AG04450 (cell line): ENCODE data around the gene OR4K1. TPM values are rescaled to one million over a fixed set of nuclear protein-coding genes. Genes with fewer than 3 reads are reported as not detected.
"Not testable (repeated sequence)": the region's sequence is repeated elsewhere in the genome, so short reads cannot be mapped to it uniquely, and the experiment has no call there.

ENCODE experiments used
- CTCF ChIA-PET: fragments of 300-600, 350-600 bp; formaldehyde crosslinking; extraction: SDS; loops from one replicate; lab custom pipeline; 2022; ENCODE audit warnings: antibody characterized with exemption, inconsistent platforms; lab: Charles Lee
- POLR2A ChIA-PET: fragments of 350-600 bp; formaldehyde crosslinking; extraction: SDS; loops from one replicate; lab custom pipeline; 2021; ENCODE audit warnings: antibody characterized with exemption, inconsistent platforms; lab: Yijun Ruan, JAX
- DNase-seq: peaks from one replicate; pipeline ENCODE4 v3.0.0-alpha.2; 2011; ENCODE audit warnings: low read depth, low spot score
- H3K27ac ChIP-seq: one replicate; pipeline ENCODE4 v1.5.1; 2012; ENCODE audit warnings: low read depth, low read length, control low read depth
- H3K27me3 ChIP-seq: one replicate; pipeline ENCODE4 v1.6.0; 2012; ENCODE audit warnings: low read length; ENCODE audit not compliant: control insufficient read depth, insufficient read depth
- H3K4me3 ChIP-seq: 2 replicates; pipeline ENCODE4 v1.5.1; 2011; ENCODE audit warnings: mild to moderate bottlenecking, low read depth, low read length, control low read depth
- H3K9me3 ChIP-seq: 2 replicates; pipeline ENCODE4 v1.5.1; 2012; ENCODE audit warnings: low read length; ENCODE audit not compliant: control insufficient read depth, insufficient read depth
- polyA plus RNA-seq: library from polyadenylated mRNA; depleted of rRNA; stranded (reverse); fragments of >200 nt; gene quantifications from 2 replicates; pipeline ENCODE4 v1.2.3, GENCODE V29; 2011
- TF ChIP-seq, protein P1 (sequence below): IDR thresholded peaks from 2 replicates; pipeline ENCODE4 v1.5.1; 2011; ENCODE audit warnings: low read depth, low read length, control low read depth, inconsistent platforms

Gene OR4K1
- polyA plus RNA-seq, 1 experiment, result not detected

DNA sequence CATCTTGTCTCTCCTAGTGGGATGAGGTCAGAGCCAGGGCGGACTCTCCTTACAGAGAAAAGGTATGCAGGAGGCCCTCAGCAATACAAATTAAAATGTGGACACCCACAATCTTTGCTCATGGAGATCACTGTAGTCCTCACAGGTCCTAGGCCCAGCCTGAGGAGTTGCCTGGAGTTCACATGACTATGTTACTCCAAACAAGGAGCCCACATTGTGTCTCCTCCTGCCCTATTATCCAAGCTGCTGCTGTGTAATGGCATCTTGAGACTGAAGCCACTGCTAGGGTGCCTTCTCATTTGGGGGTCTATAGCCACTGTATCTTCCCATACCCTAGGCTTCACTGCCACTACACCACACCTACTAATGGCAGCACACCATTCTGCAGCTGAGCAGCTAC lies 11.0 kb downstream of the OR4K1 start:
- TF ChIP-seq, protein P1, sequence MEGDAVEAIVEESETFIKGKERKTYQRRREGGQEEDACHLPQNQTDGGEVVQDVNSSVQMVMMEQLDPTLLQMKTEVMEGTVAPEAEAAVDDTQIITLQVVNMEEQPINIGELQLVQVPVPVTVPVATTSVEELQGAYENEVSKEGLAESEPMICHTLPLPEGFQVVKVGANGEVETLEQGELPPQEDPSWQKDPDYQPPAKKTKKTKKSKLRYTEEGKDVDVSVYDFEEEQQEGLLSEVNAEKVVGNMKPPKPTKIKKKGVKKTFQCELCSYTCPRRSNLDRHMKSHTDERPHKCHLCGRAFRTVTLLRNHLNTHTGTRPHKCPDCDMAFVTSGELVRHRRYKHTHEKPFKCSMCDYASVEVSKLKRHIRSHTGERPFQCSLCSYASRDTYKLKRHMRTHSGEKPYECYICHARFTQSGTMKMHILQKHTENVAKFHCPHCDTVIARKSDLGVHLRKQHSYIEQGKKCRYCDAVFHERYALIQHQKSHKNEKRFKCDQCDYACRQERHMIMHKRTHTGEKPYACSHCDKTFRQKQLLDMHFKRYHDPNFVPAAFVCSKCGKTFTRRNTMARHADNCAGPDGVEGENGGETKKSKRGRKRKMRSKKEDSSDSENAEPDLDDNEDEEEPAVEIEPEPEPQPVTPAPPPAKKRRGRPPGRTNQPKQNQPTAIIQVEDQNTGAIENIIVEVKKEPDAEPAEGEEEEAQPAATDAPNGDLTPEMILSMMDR, result no peak
- no peak for DNase-seq
- no peaks in the 10 kb centered on the region for H3K27me3 ChIP-seq
- POLR2A ChIA-PET, result no interaction called here
- CTCF ChIA-PET, result no interaction called here
- peaks cover 9% of the 10 kb centered on the region; the same call in 1 of the 2 replicates for H3K9me3 ChIP-seq
- H3K27ac ChIP-seq, result no peak overlapping the region
- H3K4me3 ChIP-seq, result no peak overlapping the region

DNA sequence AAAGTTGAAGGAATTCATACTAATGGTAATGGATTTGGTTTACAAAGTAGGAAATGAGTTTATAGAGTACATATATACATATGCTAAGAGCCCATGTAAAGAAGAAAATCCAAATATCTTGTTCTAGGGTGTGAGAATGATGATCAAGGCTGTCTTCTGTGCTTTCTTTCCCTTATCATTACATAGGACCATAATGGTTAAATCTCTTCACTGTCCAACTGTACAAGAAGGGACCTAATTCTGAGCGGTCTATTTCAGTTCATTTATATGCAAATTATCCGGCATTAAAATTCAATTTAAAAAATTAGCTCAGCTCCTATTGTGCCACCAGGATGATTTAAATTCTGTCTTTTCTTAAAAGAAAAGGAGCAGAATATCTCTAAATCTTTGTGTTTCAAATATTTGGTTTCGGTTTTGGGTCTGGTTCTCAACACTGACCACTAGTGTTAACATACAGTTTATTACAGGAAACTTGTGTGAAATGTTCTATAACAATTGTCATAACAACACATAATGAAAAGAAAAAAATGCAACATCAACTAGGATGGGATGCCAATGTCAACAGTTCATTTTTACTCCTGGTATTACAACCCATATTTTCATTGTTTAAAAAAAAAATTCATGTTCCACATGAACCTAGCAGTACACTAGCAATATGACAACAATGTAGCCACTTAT lies 16.8 kb downstream of the OR4K1 start:
- no peaks in the 10 kb centered on the region for H3K27me3 ChIP-seq
- POLR2A ChIA-PET, result no interaction called here
- CTCF ChIA-PET, result no interaction called here
- DNase-seq, result no peak
- TF ChIP-seq, protein P1, result no peak
- peaks cover 7% of the 10 kb centered on the region for H3K9me3 ChIP-seq
- H3K27ac ChIP-seq, result no peak overlapping the region
- H3K4me3 ChIP-seq, result no peak overlapping the region

DNA sequence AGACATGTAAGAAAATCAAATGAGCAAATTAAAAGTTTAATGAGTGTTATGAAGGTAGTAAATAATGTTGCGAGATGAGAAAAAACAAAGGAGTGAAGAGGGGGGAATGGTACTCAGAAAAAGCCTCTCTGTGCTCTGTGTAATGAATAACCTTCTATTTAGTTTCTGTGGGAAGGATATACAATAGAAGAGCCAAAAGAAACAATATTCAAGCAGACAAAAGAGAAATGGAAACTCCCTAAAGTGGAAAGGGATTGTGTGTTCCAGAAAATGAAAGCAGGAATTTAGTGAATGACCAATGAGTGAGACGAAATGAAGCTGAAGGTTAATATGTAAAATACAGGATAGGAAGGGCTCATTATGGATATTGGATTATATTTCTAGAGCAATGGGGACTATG lies 18.5 kb downstream of the OR4K1 start:
- Histone ChIP-seq H3K9me3 (peaks cover 7% of the 10 kb centered on the region), H3K27ac (no peak overlapping the region), H3K27me3 (no peaks in the 10 kb centered on the region), H3K4me3 (no peak overlapping the region)
- TF ChIP-seq, protein P1, result no peak
- DNase-seq, result no peak
- ChIA-PET CTCF (no interaction called here), POLR2A (no interaction called here)

DNA sequence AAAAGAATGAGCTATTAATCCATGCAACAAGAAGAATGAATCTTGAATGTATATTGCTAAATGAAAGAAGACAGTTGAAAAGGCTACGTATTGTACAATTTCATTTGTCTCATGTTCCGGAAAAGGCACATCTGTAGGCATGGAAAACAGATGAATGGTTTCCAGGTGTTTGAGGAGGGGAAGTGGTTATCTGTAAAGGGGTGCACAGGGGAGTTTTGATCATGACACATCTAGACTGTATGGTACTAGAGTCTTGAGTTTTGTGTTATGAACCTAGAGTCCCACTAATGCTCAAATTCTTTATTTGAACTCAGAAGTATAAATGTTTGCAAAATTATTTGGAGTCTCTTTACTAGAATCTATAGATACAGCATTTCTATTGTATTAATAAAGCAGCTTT lies 39.0 kb downstream of the OR4K1 start:
- POLR2A ChIA-PET, CTCF ChIA-PET, H3K9me3 ChIP-seq, H3K27ac ChIP-seq, DNase-seq, H3K27me3 ChIP-seq, H3K4me3 ChIP-seq: not testable (repeated sequence)

DNA sequence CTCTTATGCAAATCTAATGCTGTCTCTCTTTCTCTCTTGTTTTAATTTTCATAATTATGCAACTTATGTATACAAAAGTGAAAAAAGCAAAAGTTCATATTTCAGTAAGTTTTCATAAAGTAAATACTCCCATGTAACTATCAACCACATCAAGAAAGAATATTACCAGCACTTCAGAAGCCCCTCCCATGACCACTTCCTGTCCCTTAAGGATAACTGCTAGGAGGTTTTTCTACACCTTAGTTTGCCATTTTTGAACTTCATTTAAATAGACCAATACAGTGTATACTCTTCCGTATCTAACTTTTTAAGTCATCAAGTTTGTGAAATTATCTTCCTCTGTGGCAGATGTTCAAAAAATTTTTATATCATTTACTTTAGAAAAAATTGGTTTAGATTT lies 44.1 kb downstream of the OR4K1 start:
- Histone ChIP-seq H3K9me3 (no peaks in the 10 kb centered on the region), H3K27ac (no peak overlapping the region), H3K4me3 (no peak overlapping the region), H3K27me3 (no peaks in the 10 kb centered on the region)
- ChIA-PET POLR2A (no interaction called here), CTCF (no interaction called here)
- TF ChIP-seq, protein P1, result no peak
- no peak for DNase-seq
